Activated CD4-positive, alpha-beta T cell treated with anti-CD3 and anti-CD28 coated beads, Interleukin-2, amount 10 ng/mL, durations not matched to agents 24 days and 14 days (primary cell): Measurements from ENCODE around the gene BATF. TPM values are rescaled to one million over a fixed set of nuclear protein-coding genes. Genes with fewer than 3 reads are reported as not detected.

Experiments used
- DNase-seq: peaks from one replicate; pipeline ENCODE4 v3.0.0; 2022
- H3K27ac Mint-ChIP-seq: one replicate; pipeline ENCODE4 v1.8.0; 2022; ENCODE audit warnings: mild to moderate bottlenecking, mixed read lengths
- H3K27me3 Mint-ChIP-seq: one replicate; pipeline ENCODE4 v1.8.0; 2022; ENCODE audit warnings: mixed read lengths
- H3K36me3 Mint-ChIP-seq: one replicate; pipeline ENCODE4 v1.8.0; 2022; ENCODE audit warnings: low read depth, mild to moderate bottlenecking, mixed read lengths
- H3K4me1 Mint-ChIP-seq: one replicate; pipeline ENCODE4 v1.8.0; 2021; ENCODE audit warnings: mixed read lengths
- H3K4me3 Mint-ChIP-seq: one replicate; pipeline ENCODE4 v1.8.0; 2022; ENCODE audit warnings: mild to moderate bottlenecking, moderate library complexity, mixed read lengths
- H3K9me3 Mint-ChIP-seq: one replicate; pipeline ENCODE4 v1.8.0; 2021; ENCODE audit warnings: mixed read lengths
- intact Hi-C: fragments of 100-400 bp; cut with micrococcal nuclease; formaldehyde crosslinking; loops from one replicate; pipeline ENCODE4 v1.15.1; 2023
- total RNA-seq: library from RNA; stranded (reverse); gene quantifications from 2 replicates; pipeline ENCODE4 v1.2.3, GENCODE V29; 2022

Gene BATF
- total RNA-seq, 1 donor from 2014 or later: 178 TPM

DNA sequence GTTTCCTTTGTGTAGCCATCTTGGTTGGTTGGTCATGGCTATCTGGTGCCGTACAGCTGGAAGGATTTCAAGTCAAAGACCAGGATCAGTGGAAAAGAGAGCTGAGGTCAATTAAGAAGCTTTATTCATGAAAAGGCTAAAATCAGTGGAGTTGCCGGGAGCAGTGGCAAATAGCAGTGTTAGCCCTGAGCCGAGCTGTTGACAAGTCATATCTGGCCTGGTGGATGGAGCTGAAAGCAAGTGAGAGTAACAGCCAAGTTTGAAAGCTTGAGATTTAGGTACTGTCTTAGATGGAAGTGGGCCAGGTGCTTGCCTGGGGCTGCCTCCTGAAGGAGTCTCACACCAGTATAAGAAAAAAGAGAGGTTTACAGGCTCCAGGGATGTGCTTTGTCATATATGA lies 9.0 kb downstream of the BATF start:
- Mint-ChIP-seq H3K36me3 (peaks cover 84% of the 10 kb centered on the region), H3K4me3 (peak overlapping the region; percentile 24), H3K27ac (peak overlapping the region; percentile 12), H3K27me3 (no peaks in the 10 kb centered on the region), H3K9me3 (no peaks in the 10 kb centered on the region), H3K4me1 (peaks cover 64% of the 10 kb centered on the region)
- DNase-seq: peak; percentile 56
- intact Hi-C loops: no loop called here

DNA sequence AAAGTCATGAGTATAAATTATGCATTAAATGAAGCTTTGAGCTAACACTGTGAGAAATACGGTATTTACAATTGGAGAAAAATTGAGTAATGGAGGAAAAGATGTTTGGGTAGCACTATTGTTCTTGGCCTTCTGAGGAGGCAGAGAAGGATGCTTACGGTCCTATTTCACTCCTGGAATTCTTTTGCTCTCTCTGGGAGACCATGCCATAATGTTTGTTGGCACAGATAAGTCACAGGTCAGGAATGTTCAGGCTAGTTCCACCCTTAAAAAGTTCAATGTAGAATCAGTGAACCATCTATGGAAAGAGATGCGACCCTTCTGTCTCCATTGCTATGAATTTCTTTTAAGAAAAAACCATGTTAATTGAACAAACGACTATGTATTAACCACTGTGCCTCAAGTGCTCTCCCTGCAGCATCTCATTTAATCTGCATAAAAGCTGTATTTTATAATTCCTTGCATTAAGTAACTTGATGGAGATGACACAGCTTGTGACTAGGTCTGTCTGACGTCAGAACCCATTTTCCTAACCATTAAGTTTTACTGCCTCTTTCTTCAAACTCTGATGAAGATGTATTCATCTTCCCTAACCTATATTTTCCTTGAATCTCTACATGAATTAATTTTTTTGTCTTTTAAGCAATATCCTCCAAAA lies 9.5 kb downstream of the BATF start:
- H3K4me3 Mint-ChIP-seq: peak overlapping the region; percentile 24

DNA sequence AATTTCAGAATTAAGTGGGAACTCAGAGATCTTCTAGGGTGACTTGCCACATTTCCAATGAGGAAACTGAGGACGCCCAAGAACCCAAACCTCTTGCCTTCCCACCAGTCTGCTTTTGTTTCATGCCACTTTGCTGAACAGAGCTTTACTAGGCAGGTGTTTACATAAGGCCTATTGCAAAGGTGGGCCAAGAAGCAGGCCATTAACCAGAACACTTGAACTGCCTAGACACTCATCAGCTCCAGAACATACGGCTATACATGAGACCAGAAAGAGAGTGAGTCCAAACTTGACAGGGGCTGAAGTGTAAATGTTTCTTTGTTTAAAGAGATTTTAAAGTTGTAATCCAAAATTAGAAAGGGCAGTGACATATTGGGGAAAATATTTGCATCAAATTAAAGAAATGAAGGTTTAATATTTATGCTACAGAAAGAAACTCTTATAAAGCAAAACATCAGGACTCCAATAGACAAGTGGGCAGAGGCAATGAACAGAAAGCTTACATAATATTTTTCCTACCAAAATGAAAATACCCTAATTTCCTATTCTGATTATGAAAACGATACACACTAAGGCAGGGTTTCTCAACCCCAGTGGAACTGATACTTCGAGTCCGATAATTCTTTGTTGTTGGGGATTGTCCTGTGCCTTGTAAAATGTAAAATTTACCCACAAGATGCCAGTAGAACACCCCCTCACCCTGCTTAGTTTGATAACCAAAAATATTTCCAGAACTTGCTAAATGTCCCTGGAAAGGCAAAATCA lies 11.7 kb downstream of the BATF start:
- Mint-ChIP-seq H3K36me3 (peaks cover 78% of the 10 kb centered on the region), H3K4me1 (peaks cover 57% of the 10 kb centered on the region), H3K9me3 (no peaks in the 10 kb centered on the region), H3K27ac (no peak overlapping the region), H3K27me3 (no peaks in the 10 kb centered on the region), H3K4me3 (peak overlapping the region; percentile 0)
- DNase-seq: no peak
- intact Hi-C loops: no loop called here

More for the DNA sequence above, 9.5 kb downstream of the BATF start:
- no peaks in the 10 kb centered on the region for H3K27me3 Mint-ChIP-seq
- peaks cover 81% of the 10 kb centered on the region for H3K36me3 Mint-ChIP-seq
- peak; percentile 45 for DNase-seq
- peaks cover 61% of the 10 kb centered on the region for H3K4me1 Mint-ChIP-seq
- no peaks in the 10 kb centered on the region for H3K9me3 Mint-ChIP-seq
- peak overlapping the region; percentile 58 for H3K27ac Mint-ChIP-seq
- intact Hi-C loops: no loop called here

DNA sequence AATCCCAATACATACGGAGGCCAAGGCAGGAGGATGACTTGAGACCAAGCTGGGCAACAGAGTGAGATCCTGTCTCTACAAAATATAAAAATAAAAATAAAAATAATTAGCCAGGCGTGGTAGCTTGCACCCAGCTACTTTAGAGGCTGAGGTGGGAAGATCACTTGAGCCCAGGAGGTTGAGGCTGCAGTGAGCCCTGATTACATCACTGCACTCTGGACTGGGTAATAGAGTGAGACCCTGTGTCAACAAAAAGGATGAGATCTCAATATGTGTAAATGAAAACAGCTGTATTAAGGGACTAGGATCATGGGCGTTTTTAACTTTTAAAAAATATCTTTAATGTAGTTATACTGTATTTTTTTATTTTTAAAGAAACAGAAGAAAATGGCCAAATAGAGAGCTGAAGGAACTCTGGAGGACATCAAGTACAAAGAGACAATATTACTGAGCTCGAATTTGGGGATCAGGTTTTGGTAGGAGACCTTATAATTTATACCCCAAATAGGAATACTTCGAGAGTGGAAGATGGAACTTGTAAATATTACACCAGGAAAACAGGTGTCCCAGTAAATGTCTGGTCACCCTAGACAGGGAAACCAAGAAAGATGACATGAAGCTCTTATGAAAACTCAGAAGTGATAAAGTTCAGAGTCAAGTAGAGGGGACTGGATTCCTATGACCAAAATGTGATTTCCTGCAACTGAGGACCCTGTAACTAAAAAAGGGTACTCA lies 13.1 kb downstream of the BATF start:
- intact Hi-C loops: no loop called here
- Mint-ChIP-seq H3K9me3 (no peaks in the 10 kb centered on the region), H3K4me1 (peaks cover 67% of the 10 kb centered on the region), H3K4me3 (no peak overlapping the region), H3K27me3 (no peaks in the 10 kb centered on the region), H3K27ac (peak overlapping the region; percentile 26), H3K36me3 (peaks cover 81% of the 10 kb centered on the region)
- no peak for DNase-seq

DNA sequence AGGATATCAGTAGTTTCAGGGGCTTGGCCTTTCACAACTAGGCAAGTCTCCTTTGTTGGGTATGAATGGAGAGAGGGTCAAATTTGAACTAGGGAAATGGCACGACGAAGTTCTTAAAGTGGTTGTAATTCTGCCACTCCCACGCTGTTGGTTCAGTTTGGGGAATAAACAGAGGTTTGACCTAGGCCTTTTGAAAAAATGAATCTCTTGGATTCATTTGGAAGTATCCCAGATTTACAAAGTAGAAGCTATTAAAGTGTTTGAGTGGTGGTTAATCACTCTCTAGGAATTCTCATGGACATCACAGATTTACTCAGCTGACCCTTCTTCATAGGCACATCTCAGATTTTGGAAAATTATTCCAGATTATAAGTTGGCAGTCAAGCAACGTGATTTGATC lies 14.8 kb downstream of the BATF start:
- peaks cover 81% of the 10 kb centered on the region for H3K36me3 Mint-ChIP-seq
- DNase-seq: no peak
- H3K4me1 Mint-ChIP-seq: peaks cover 71% of the 10 kb centered on the region
- H3K27me3 Mint-ChIP-seq: no peaks in the 10 kb centered on the region
- peak overlapping the region; percentile 77 for H3K27ac Mint-ChIP-seq
- H3K4me3 Mint-ChIP-seq: no peak overlapping the region
- no peaks in the 10 kb centered on the region for H3K9me3 Mint-ChIP-seq
- intact Hi-C loops: no loop called here

DNA sequence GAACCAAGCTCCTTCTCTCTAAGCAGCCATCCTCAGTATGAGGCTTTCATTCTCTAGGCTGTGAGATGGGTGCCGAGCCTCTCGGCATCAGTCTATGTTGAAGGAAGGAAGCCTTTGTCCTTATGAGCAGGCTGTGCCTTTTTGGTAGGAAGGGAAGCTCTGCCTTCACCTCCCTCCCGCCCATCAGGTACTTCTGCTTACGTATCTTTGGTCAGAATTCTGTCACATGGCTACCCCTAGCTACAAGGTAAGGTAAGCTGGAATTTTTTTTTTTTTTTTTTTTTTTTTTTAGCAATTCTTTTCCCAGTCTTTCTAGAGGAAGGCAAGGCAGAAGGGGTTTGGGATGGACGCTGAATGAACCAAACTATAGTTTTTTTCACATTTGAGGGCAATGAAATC lies 16.9 kb downstream of the BATF start:
- peaks cover 71% of the 10 kb centered on the region for H3K4me1 Mint-ChIP-seq
- H3K9me3 Mint-ChIP-seq: no peaks in the 10 kb centered on the region
- intact Hi-C loops: loop anchor here (1.0 kb wide), 1 partner anchor 17 kb away; the partner anchor contains the start of gene BATF
- DNase-seq: no peak
- H3K27ac Mint-ChIP-seq: peak overlapping the region; percentile 80
- peaks cover 64% of the 10 kb centered on the region for H3K36me3 Mint-ChIP-seq
- H3K27me3 Mint-ChIP-seq: no peaks in the 10 kb centered on the region
- H3K4me3 Mint-ChIP-seq: peak overlapping the region; percentile 67

DNA sequence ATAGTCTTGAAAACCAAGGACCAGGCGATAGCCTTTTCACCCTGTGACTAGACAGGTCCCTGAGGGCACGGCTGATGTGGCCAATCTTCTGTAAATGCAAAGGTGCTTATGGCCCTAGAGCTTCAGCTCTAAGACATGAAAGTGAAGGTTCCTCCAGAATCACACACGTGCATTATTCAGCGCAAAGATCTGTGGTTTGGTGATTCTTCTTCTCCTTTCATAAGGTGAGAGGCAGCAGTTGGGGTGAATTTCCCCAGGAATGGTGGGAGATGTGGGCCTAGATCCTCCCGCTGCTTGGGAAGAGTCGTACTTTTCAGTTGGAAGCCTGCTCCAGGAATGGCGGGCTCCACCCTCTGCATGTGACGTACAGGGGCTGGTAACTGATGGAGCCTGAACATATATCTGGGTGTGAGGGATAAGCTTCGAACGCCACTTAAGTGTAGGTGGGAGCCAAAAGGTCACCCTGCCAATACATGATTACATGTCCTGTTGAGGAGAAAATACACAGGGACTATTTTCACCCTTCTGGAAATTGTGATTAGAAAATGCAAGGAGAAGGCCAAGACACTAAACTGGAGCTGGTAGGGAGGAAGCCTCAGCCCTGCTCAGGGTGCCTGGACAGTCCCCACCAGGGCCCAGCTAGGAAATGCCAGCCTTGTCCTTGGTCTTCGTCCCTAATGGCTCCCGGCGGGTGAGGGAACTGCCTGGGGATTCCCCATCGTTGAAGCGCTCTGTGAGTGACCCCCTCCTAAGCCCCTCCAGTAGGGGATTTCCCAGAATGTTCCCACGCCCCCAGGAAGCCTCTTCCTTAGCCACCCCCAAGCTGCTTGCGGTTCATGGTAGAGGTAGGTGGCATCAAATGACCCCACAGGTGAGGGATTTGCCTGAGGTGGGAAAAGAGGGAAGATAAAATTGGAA lies 17.6 kb downstream of the BATF start:
- Mint-ChIP-seq H3K36me3 (peaks cover 62% of the 10 kb centered on the region), H3K4me3 (peak overlapping the region; percentile 67), H3K4me1 (peaks cover 70% of the 10 kb centered on the region), H3K27ac (peak overlapping the region; percentile 80), H3K27me3 (no peaks in the 10 kb centered on the region), H3K9me3 (no peaks in the 10 kb centered on the region)
- intact Hi-C loops: loop anchor here (1.0 to 5.0 kb wide), 2 partner anchors 18 to 293 kb away; partner anchors contain the start of gene BATF
- DNase-seq: peak; percentile 76

DNA sequence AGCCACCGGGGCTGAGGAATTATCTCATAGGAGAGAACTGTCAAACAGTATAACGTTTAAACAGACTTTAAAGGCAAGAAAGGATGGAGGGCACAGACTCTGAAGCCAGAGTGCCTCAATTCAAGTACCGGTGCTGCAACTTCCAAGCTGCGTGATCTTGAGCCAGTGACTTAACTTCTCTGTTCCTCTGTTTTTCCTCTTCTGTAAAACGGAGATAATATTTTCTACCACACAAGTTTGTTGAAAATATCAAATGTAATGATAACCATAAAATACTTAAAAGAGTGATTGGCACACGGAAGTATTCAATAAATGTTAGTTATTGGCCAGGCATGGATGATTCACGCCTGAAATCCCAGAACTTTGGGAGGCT lies 18.2 kb downstream of the BATF start:
- Mint-ChIP-seq H3K4me1 (peaks cover 68% of the 10 kb centered on the region), H3K27me3 (no peaks in the 10 kb centered on the region), H3K9me3 (no peaks in the 10 kb centered on the region), H3K36me3 (peaks cover 59% of the 10 kb centered on the region), H3K27ac (peak overlapping the region; percentile 80), H3K4me3 (peak overlapping the region; percentile 67)
- intact Hi-C loops: loop anchor here (5.0 kb wide), 1 partner anchor 293 kb away; no protein-coding TSS in a partner anchor
- DNase-seq: no peak

DNA sequence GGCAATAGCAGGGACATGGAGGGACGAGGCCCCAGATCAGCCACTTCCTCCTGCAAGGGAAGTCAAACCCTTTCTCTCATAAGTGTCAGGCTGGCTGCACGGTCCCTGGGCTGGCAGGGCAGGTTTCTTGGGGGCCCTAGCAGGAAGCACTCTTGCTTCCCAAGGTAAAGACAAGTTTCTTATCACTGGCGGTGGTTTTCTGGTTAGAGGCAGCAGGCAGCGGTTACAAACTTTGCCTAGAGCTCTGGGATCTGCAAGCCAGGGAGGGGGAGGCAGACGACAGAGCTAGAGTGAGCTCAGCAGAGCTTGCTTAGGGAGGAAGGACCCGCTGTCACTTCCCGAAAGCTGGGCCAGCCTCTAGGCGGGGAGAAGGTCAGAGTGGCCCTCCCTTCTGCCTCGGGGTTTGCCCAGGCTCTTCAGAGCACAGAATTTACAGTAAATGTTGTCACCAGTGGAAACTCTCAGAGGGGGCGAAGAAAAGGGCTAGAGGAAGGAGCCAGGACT lies 20.4 kb downstream of the BATF start:
- Mint-ChIP-seq H3K27me3 (no peaks in the 10 kb centered on the region), H3K9me3 (no peaks in the 10 kb centered on the region), H3K27ac (peak overlapping the region; percentile 96), H3K4me3 (peak overlapping the region; percentile 67), H3K36me3 (peaks cover 64% of the 10 kb centered on the region), H3K4me1 (peaks cover 70% of the 10 kb centered on the region)
- intact Hi-C loops: loop anchor here (1.0 to 5.0 kb wide), 6 partner anchors 19 to 295 kb away; partner anchors contain the start of gene TTLL5
- DNase-seq: peak; percentile 94

DNA sequence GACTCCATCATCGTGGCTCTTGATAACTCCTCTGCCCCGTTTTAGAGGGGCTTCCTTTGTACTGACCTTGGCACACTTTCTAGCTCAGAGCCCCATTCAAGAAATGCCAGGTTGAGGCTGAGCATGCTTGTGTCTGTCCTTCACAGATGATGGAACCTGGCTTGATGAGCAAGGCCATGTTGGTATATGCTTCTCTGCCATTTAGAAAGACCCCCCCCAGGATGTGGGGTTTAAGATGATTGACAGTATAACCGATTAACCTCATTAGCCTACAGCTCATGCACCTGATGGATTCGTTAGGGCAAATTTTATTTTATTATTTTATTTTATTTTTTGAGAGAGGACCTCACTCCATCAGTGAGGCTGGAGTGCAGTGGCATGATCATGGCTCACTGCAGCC lies 21.0 kb downstream of the BATF start:
- intact Hi-C loops: loop anchor here (1.0 to 5.0 kb wide), 2 partner anchors 118 to 296 kb away; partner anchors contain the start of gene TTLL5
- Mint-ChIP-seq H3K27me3 (no peaks in the 10 kb centered on the region), H3K4me1 (peaks cover 72% of the 10 kb centered on the region), H3K9me3 (no peaks in the 10 kb centered on the region), H3K4me3 (peak overlapping the region; percentile 67), H3K36me3 (peaks cover 69% of the 10 kb centered on the region), H3K27ac (peak overlapping the region; percentile 96)
- no peak for DNase-seq

DNA sequence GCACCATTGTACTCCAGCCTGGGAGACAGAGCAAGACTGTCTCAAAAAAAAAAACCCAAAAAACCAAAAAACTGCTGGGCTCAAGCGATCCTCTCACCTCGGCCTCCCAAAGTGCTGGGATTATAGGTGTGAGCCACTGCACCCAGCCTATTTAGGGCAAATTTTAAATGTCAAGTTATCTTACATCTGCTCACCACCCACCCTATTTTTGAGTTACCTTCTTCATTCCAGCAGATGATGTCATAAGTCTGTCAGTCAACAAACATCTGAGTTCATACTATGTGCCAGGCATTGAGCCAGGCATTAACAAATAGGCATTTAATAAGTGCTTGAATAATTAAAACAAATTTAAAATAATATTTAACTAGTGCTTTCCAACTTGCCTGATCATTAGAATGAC lies 21.5 kb downstream of the BATF start:
- Mint-ChIP-seq H3K36me3 (peaks cover 68% of the 10 kb centered on the region), H3K9me3 (no peaks in the 10 kb centered on the region)
- no peak for DNase-seq

DNA sequence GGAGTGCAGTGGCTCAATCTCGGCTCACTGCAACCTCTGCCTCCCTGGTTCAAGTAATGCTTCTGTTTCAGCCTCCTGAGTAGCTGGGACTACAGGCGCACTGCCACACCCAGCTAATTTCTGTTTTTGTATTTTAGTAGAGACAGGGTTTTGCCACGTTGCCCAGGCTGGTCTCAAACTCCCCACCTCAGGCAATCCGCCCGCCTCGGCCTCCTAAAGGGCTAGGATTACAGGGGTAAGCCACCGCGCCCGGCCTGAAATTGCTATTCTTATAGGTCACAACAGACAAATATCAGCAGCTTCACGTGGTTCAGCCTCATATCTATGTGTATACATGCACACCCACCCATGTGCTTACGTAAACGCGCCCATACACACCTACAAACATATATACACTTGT lies 23.6 kb downstream of the BATF start:
- Mint-ChIP-seq H3K27me3 (no peaks in the 10 kb centered on the region), H3K9me3 (no peaks in the 10 kb centered on the region), H3K4me1 (peaks cover 63% of the 10 kb centered on the region), H3K4me3 (no peak overlapping the region), H3K36me3 (peaks cover 54% of the 10 kb centered on the region), H3K27ac (peak overlapping the region; percentile 71)
- no peak for DNase-seq
- intact Hi-C loops: no loop called here

More for the DNA sequence above, 21.5 kb downstream of the BATF start:
- peak overlapping the region; percentile 96 for H3K27ac Mint-ChIP-seq
- intact Hi-C loops: loop anchor here (1.0 to 5.0 kb wide), 2 partner anchors 118 to 296 kb away; partner anchors contain the start of gene TTLL5
- H3K27me3 Mint-ChIP-seq: no peaks in the 10 kb centered on the region
- H3K4me3 Mint-ChIP-seq: peak overlapping the region; percentile 67
- H3K4me1 Mint-ChIP-seq: peaks cover 73% of the 10 kb centered on the region
